GM18861 (cell line): Measurements from ENCODE around the gene C2orf78.

Experiments
- ATAC-seq: cut with Tn5 transposase; IDR thresholded peaks from one replicate; pipeline ENCODE4 v1.9.1; 2021; ENCODE audit not compliant: unreplicated experiment

Gene C2orf78

GRCh38 chr2:73836141-73836943 is 52.4 kb downstream of the C2orf78 start:
- no peak for ATAC-seq

GRCh38 chr2:73837847-73838585 is 54.0 kb downstream of the C2orf78 start:
- no peak for ATAC-seq

GRCh38 chr2:73838889-73839534 is 55.0 kb downstream of the C2orf78 start:
- no peak for ATAC-seq

- no peak for ATAC-seq
Measured at GRCh38 chr2:73839653-73840411, 55.8 kb downstream of the C2orf78 start.

GRCh38 chr2:73841912-73842738 is 58.1 kb downstream of the C2orf78 start:
- no peak for ATAC-seq

- ATAC-seq = no peak
Measured at GRCh38 chr2:73842739-73843019, 58.7 kb downstream of the C2orf78 start.

GRCh38 chr2:73844087-73844486 is 60.1 kb downstream of the C2orf78 start:
- ATAC-seq = no peak

- ATAC-seq = no peak
Measured at GRCh38 chr2:73850009-73850408, 66.0 kb downstream of the C2orf78 start.

GRCh38 chr2:73851274-73851673 is 67.3 kb downstream of the C2orf78 start:
- ATAC-seq = no peak

- ATAC-seq = no peak
Measured at GRCh38 chr2:73852020-73852419, 68.0 kb downstream of the C2orf78 start.

GRCh38 chr2:73855526-73855925 is 71.5 kb downstream of the C2orf78 start:
- ATAC-seq = no peak

- no peak for ATAC-seq
Measured at GRCh38 chr2:73856214-73856613, 72.2 kb downstream of the C2orf78 start.

GRCh38 chr2:73859721-73860586 is 76.0 kb downstream of the C2orf78 start:
- no peak for ATAC-seq

GRCh38 chr2:73862987-73863386 is 79.0 kb downstream of the C2orf78 start:
- no peak for ATAC-seq
